Fibroblast of lung (primary cell): Measurements from ENCODE around the gene GCLM. TPM values are rescaled to one million over a fixed set of nuclear protein-coding genes. Genes with fewer than 3 reads are reported as not detected.
"Not testable (repeated sequence)": the region's sequence is repeated elsewhere in the genome, so short reads cannot be mapped to it uniquely, and the experiment has no call there.

ENCODE experiments used
- DNase-seq, 2 donors: peaks; one replicate each; pipeline versions ENCODE4 v3.0.0 to v3.0.0-alpha.2; 2010; ENCODE audit warnings: low read depth in 2 of 2
- H2AFZ ChIP-seq: 2 replicates; pipeline ENCODE4 v1.5.1; 2012; ENCODE audit warnings: low read length, control low read depth, inconsistent platforms
- H3K27ac ChIP-seq: 2 replicates; pipeline ENCODE4 v1.5.1; 2011; ENCODE audit warnings: low read length, control low read depth; ENCODE audit not compliant: insufficient read depth
- H3K27me3 ChIP-seq: 2 replicates; pipeline ENCODE4 v1.5.1; 2011; ENCODE audit warnings: mild to moderate bottlenecking, low read length; ENCODE audit not compliant: control insufficient read depth, insufficient read depth
- H3K36me3 ChIP-seq: 2 replicates; pipeline ENCODE4 v1.5.1; 2011; ENCODE audit warnings: low read length; ENCODE audit not compliant: control insufficient read depth, insufficient read depth
- H3K4me1 ChIP-seq: 2 replicates; pipeline ENCODE4 v1.5.1; 2011; ENCODE audit warnings: low read length; ENCODE audit not compliant: control insufficient read depth, insufficient read depth; ENCODE audit errors: extremely low read depth
- H3K4me2 ChIP-seq: 2 replicates; pipeline ENCODE4 v1.5.1; 2011; ENCODE audit warnings: low read length, control low read depth; ENCODE audit not compliant: insufficient read depth; ENCODE audit errors: extremely low read depth
- H3K4me3 ChIP-seq, 4 experiments: fragments of 200-600 bp in 1 of 4; sonication (generic) in 1 of 4; replicated peaks in 1 of 4; 2 replicates each; pipeline ENCODE4 v1.5.1; 2011 to 2016; ENCODE audit warnings: low read length in 4 of 4, low read depth in 3 of 4, mild to moderate bottlenecking in 3 of 4, control low read depth in 2 of 4, inconsistent platforms in 1 of 4, mixed read lengths in 1 of 4; ENCODE audit not compliant: insufficient read depth in 1 of 4; ENCODE audit errors: control extremely low read depth in 1 of 4
- H3K79me2 ChIP-seq: 2 replicates; pipeline ENCODE4 v1.5.1; 2012; ENCODE audit warnings: mild to moderate bottlenecking, low read length, inconsistent platforms; ENCODE audit not compliant: control insufficient read depth, insufficient read depth
- H3K9ac ChIP-seq: 2 replicates; pipeline ENCODE4 v1.5.1; 2011; ENCODE audit warnings: mild to moderate bottlenecking, low read length, control low read depth; ENCODE audit not compliant: insufficient read depth
- H3K9me3 ChIP-seq: 2 replicates; pipeline ENCODE4 v1.5.1; 2012; ENCODE audit warnings: low read depth, low read length; ENCODE audit not compliant: control insufficient read depth, insufficient read depth
- H4K20me1 ChIP-seq: 2 replicates; pipeline ENCODE4 v1.5.1; 2011; ENCODE audit warnings: low read length; ENCODE audit not compliant: control insufficient read depth, insufficient read depth; ENCODE audit errors: extremely low read depth
- EZH2 ChIP-seq: IDR thresholded peaks from 2 replicates; pipeline ENCODE4 v1.5.1; 2012; ENCODE audit warnings: low read length, control low read depth, mild to moderate bottlenecking; ENCODE audit errors: missing control alignments
- polyA plus RNA-seq, 2 donors: library from polyadenylated mRNA; depleted of rRNA in 1 of 2; stranded (reverse) in 1 of 2; unstranded in 1 of 2; fragments of >200 nt; gene quantifications; 2 replicates each; pipeline ENCODE4 v1.2.1, GENCODE V29; 2011 to 2012; ENCODE audit warnings: missing spikeins in 1 of 2
- total RNA-seq: library from RNA; depleted of rRNA; stranded (reverse); fragments of >200 nt; gene quantifications from 2 replicates; pipeline ENCODE4 v1.2.1, GENCODE V29; 2014
- TF ChIP-seq, protein P1 (sequence below), 2 donors: IDR thresholded peaks in 1 of 2; conservative IDR thresholded peaks in 1 of 2; 1 replicate in 1 of 2; 2 replicates in 1 of 2; pipeline ENCODE4 v1.5.1; 2011 to 2012; ENCODE audit warnings: low read length in 2 of 2, control low read depth in 1 of 2, inconsistent platforms in 1 of 2, low read depth in 1 of 2, mild to moderate bottlenecking in 1 of 2

Gene GCLM
- total and polyA plus RNA-seq, 2 donors (not counting 1 experiment from before 2014, with no cell fraction given) = 28.6 to 45.4 TPM

DNA sequence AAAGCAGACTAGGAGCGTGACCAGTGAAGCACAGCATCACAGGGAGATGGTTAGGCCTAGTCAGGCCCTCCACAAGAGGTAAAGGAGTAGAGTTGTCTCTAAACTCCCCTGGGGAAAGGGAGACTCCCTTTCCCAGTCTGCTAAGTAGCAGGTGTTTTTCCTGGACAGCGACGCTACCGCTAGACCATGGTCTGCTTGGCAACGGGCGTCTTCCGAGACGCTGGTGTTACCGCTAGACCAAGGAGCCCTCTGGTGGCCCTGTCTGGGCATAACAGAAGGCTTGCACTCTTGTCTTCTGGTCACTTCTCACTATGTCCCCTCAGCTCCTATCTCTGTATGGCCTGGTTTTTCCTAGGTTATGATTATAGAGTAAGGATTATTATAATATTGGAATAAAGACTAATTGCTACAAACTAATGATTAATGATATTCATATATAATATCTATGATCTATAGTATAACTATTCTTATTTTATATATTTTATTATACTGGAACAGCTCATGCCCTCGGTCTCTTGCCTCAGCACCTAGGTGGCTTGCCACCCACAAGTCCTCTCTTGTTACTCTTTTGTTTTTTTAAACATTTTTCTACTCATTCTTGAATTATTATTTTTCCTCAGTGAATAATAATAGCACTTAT lies 58.4 kb downstream of the GCLM start:
- H3K4me3 ChIP-seq, H2AFZ ChIP-seq, H4K20me1 ChIP-seq, H3K79me2 ChIP-seq, H3K4me2 ChIP-seq, H3K36me3 ChIP-seq, H3K4me1 ChIP-seq, H3K9ac ChIP-seq, H3K9me3 ChIP-seq, H3K27me3 ChIP-seq, H3K27ac ChIP-seq: not testable (repeated sequence)
- peak; percentile 53 to 70 for DNase-seq
- TF ChIP-seq, protein P1, sequence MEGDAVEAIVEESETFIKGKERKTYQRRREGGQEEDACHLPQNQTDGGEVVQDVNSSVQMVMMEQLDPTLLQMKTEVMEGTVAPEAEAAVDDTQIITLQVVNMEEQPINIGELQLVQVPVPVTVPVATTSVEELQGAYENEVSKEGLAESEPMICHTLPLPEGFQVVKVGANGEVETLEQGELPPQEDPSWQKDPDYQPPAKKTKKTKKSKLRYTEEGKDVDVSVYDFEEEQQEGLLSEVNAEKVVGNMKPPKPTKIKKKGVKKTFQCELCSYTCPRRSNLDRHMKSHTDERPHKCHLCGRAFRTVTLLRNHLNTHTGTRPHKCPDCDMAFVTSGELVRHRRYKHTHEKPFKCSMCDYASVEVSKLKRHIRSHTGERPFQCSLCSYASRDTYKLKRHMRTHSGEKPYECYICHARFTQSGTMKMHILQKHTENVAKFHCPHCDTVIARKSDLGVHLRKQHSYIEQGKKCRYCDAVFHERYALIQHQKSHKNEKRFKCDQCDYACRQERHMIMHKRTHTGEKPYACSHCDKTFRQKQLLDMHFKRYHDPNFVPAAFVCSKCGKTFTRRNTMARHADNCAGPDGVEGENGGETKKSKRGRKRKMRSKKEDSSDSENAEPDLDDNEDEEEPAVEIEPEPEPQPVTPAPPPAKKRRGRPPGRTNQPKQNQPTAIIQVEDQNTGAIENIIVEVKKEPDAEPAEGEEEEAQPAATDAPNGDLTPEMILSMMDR (conservative IDR thresholded peaks at IDR 0.05 in 1 of 2, IDR thresholded peaks at IDR 0.05 in 1 of 2; ENCODE audit: low read depth in 1 of 2, low read length in 2 of 2) = peak; percentile 45 to 47

DNA sequence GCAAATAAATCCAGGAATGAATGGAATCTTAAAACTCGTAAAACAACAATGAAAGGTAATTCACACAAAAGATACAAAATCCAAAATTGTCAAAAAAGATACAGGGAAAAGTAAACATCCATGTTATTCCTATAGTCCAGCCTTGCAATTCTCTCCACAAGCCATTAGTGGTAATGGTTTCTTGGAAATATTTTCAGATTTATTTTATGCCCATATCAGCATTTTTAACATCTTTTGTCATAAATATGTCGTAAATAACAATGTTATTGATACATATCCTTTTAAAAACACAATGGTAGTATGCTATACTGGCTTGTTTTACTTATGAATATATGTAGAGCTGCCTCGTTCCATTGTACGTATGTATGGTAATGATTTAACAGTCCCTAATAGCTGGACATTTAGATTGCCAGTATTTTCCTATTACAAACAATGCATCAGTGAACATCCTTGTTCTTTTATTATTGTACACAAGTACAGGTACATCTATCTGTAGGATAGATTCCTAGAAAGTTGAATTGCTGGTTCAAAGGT lies 60.8 kb downstream of the GCLM start:
- Histone ChIP-seq H3K36me3 (no peaks in the 10 kb centered on the region), H3K4me1 (peaks cover 12% of the 10 kb centered on the region), H3K27me3 (no peaks in the 10 kb centered on the region), H3K9ac (no peak overlapping the region), H4K20me1 (no peaks in the 10 kb centered on the region), H3K4me3 (peak overlapping the region; percentile 57 to 80 (median 75)), H3K4me2 (peak overlapping the region; percentile 68), H2AFZ (peak overlapping the region; percentile 75), H3K79me2 (no peaks in the 10 kb centered on the region), H3K27ac (peak overlapping the region; percentile 88), H3K9me3 (no peaks in the 10 kb centered on the region)
- TF ChIP-seq, protein P1 (conservative IDR thresholded peaks at IDR 0.05 in 1 of 2, IDR thresholded peaks at IDR 0.05 in 1 of 2; ENCODE audit: low read depth in 1 of 2, low read length in 2 of 2) = no peak
- TF ChIP-seq EZH2 = no peak
- no peak for DNase-seq

DNA sequence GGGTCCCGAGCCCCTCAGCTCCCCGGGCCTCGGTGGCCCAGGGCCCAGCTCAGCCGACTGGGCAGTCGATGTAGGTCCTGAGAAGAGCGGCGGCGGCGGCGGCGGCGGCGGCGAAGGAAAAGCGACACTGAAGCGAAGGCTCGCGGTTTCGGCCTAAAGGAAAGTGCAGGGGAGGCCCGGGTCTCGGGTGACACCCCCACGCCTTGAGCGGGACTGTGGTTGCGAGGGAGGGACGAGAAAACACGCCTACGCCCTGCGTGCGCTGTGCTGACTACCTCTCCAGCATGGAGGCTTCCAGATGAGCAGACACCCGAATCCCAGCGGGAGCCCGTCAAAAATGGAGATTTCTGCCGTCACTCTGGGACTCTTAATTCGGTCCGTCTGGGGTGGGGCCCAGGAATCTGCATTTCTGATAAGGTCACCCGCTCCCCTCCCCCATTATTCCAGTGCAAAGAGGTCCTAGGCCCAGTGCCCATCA lies 61.4 kb downstream of the GCLM start:
- TF ChIP-seq, protein P1 (conservative IDR thresholded peaks at IDR 0.05 in 1 of 2, IDR thresholded peaks at IDR 0.05 in 1 of 2; ENCODE audit: low read depth in 1 of 2, low read length in 2 of 2) = no peak
- TF ChIP-seq EZH2 = no peak
- Histone ChIP-seq H3K4me1 (peaks cover 14% of the 10 kb centered on the region), H2AFZ (peak overlapping the region; percentile 75), H3K27me3 (no peaks in the 10 kb centered on the region), H3K4me2 (peak overlapping the region; percentile 68), H3K9me3 (no peaks in the 10 kb centered on the region), H3K4me3 (peak overlapping the region; percentile 57 to 80 (median 75)), H3K27ac (peak overlapping the region; percentile 88), H3K36me3 (no peaks in the 10 kb centered on the region), H3K79me2 (no peaks in the 10 kb centered on the region), H4K20me1 (no peaks in the 10 kb centered on the region), H3K9ac (peak overlapping the region; percentile 57)
- peak; percentile 65 for DNase-seq
